LNCaP clone FGC (cell line): Measurements from ENCODE around the gene RBFOX2.

Experiments
- DNase-seq: peaks from one replicate; pipeline ENCODE4 v3.0.0-alpha.2; 2011; ENCODE audit warnings: low read depth
- H3K4me3 ChIP-seq: 2 replicates; pipeline ENCODE4 v1.5.1; 2011; ENCODE audit warnings: mild to moderate bottlenecking, low read depth, low read length, control low read depth
- TF ChIP-seq, protein P1 (sequence below): IDR thresholded peaks from 2 replicates; pipeline ENCODE4 v1.5.1; 2012; ENCODE audit warnings: mild to moderate bottlenecking; ENCODE audit not compliant: control insufficient read depth, insufficient read depth; ENCODE audit errors: extremely low read depth

Gene RBFOX2

DNA sequence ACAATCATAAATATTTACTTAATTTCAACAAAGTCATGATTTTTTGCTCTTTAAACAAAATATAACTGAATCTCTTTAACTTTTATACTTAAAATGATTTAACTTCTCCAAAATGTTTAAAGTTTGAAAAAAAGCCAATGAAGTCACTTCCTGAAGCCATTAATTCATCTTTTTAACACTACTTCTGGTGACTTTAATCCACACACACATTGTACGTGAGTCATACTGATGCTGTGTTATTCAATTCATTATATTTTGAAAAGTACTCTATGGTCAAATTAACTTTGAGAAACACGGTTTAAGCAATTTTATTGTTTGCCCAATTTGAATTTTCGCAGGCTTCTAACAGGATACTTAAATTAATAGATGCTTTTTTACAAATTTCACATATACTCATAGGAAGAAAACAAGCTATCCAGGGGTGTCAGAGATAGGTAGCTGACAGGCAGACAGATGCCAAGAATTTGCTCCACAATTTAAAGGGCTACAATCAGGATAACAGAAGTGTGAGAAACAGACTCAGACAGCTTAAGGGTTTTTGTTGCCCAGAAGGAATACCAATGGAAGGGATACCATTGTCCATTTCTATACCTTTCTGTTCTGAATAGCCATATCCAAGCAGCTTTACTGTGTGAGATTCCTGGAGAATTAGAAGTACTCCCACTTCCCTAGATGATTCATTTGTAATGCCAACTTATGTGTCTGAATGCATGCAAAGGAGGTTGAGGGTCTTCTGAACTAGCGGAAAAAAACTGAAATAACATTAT, 118.4 kb downstream of the RBFOX2 start:
- TF ChIP-seq, protein P1, sequence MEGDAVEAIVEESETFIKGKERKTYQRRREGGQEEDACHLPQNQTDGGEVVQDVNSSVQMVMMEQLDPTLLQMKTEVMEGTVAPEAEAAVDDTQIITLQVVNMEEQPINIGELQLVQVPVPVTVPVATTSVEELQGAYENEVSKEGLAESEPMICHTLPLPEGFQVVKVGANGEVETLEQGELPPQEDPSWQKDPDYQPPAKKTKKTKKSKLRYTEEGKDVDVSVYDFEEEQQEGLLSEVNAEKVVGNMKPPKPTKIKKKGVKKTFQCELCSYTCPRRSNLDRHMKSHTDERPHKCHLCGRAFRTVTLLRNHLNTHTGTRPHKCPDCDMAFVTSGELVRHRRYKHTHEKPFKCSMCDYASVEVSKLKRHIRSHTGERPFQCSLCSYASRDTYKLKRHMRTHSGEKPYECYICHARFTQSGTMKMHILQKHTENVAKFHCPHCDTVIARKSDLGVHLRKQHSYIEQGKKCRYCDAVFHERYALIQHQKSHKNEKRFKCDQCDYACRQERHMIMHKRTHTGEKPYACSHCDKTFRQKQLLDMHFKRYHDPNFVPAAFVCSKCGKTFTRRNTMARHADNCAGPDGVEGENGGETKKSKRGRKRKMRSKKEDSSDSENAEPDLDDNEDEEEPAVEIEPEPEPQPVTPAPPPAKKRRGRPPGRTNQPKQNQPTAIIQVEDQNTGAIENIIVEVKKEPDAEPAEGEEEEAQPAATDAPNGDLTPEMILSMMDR = no peak
- no peak for DNase-seq
- H3K4me3 ChIP-seq = no peak overlapping the region

DNA sequence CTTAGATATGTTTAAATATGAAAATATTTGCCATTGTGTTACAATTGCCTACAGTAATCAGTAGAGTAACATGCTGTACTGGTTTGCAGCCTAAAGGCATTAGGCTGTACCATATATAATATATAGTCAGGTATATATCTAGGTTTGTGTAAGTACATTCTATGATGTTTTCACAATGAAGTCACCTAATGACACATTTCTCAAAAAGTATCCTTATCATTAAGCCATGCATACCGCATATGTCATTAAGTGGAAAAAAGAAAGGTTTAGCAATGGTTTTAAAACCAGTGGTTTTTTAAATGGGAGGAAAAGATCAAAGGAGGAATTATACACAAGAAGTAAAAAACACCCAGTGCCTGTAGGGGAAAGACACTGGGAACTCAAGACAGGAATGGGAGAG, 122.7 kb downstream of the RBFOX2 start:
- no peak overlapping the region for H3K4me3 ChIP-seq
- no peak for DNase-seq
- TF ChIP-seq, protein P1 = no peak

DNA sequence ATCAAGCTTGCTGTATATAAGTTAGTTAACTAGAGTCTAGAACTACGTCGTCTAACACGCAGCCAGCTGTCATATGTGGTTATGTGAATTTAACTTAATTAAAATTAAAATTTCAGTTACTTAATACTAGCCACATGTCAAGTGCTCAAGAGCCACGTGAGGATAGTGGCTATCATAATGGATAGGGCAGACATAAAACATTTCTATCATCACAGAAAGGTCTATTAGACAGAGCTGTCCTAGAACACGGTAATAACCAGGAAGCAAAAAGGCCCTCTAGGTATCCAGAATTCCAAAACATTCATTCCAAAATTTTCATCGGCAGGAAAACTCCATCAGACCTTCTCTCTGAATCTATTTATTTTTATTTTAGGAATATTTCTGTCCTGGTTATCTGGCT, 123.9 kb downstream of the RBFOX2 start:
- no peak overlapping the region for H3K4me3 ChIP-seq
- DNase-seq = no peak
- TF ChIP-seq, protein P1 = no peak

DNA sequence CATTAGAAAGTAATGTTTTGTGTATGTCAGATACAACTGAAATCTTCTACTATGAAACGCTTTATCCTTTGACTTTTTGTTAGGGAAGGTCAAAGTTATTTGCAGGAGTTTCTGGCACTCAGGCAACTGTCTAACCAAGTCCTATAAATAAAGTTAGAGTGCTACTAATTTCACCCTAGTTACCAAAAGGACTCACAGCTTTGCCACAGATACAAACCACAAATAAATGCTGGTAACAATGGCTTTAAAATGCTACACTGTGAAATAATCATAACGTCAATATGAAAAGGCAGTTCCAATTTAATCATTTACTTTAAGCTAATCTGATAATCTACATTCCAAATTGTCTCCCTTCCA, 124.3 kb downstream of the RBFOX2 start:
- DNase-seq = no peak
- TF ChIP-seq, protein P1 = no peak

DNA sequence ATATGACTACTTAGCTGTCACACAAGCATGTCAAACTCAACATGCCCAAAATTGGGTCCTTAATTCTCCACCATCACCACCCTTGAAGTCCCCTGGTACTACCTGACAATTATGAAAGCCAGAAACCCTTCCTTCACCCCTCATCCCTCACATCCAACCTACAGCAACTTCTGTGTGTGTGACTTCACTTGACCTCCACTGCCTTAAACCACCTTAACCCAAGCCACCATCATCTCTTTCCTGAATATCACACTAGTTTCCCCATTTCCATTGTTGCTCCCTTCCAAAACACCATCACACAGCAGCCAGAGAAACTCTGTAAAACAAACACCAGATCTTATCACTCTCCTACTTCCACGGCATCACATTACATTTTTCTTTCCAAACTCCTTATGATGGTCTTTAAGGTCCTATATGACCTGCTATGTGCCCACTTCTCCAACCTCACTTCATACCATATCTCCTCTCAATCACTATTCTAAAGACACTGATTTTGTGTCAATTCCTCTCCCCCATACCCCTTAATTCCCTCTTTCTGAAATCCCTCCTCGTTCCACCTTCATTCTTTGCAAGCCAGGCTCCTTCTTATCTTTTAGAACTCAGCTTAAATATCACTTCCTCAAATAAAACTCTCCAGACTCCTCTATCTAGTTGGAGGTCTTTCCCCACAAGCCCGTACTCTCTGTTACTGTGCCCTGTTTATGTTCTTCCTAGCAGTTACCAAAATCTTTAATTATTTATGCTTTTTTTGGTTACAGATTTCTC, 124.9 kb downstream of the RBFOX2 start:
- no peak for DNase-seq
- TF ChIP-seq, protein P1 = no peak
- H3K4me3 ChIP-seq = peak overlapping the region; percentile 29

More for the DNA sequence above, 124.3 kb downstream of the RBFOX2 start:
- peak overlapping the region; percentile 29; the same call in 1 of the 2 replicates for H3K4me3 ChIP-seq

DNA sequence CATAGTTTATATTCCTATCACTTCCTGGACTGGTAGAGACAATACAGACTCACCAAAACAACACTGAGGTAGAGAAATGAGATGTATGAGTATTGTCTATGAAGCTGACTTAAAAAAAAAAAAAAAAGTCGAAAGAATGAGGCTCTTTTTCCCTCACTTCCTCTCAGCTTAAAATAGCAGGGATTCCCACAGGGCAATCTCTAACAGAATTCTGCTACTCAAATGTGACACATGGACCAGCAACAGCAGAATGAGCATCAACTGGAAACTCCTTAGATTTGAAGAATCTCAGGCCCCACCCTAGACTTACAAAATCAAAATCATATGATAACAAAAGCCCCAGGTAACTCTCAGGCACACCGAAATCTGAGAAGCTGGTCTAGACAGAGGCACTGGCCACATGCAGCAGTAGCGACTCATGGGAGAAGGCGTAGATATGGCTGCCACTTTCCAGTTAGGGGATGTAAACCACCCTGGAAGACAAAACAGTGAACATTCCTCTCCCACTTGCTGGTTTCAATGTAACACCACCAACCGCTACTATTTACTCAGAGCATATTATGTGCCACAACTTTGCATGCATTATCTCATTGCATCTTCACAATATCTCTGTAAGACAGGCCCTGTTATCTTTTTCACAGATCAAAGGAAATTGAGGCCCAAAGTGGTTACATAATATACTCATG, 128.0 kb downstream of the RBFOX2 start:
- DNase-seq = no peak
- TF ChIP-seq, protein P1 = no peak
- H3K4me3 ChIP-seq = no peak overlapping the region
